Smooth muscle cell (in vitro differentiated cells): ENCODE measurements around the gene LTC4S. TPM values are rescaled to one million over a fixed set of nuclear protein-coding genes. Genes with fewer than 3 reads are reported as not detected.

Experiments
- DNase-seq: peaks from one replicate; lab custom pipeline; 2025; ENCODE audit not compliant: unreplicated experiment; lab: John Stamatoyannopoulos, UW
- H2AFZ ChIP-seq: fragments of 200-600 bp; sonication (generic); 2 replicates; pipeline ENCODE4 v1.6.0; 2016; ENCODE audit warnings: antibody characterized with exemption, low read depth, mild to moderate bottlenecking
- H3F3A ChIP-seq: fragments of 200-600 bp; sonication (generic); 2 replicates; pipeline ENCODE4 v1.6.0; 2017; ENCODE audit warnings: antibody characterized with exemption, low read depth
- H3K27ac ChIP-seq: fragments of 200-600 bp; sonication (generic); 2 replicates; pipeline ENCODE4 v1.5.1; 2016; ENCODE audit warnings: low read depth, mild to moderate bottlenecking
- H3K27me3 ChIP-seq: fragments of 200-600 bp; sonication (generic); 2 replicates; pipeline ENCODE4 v1.6.1; 2016; ENCODE audit warnings: low read depth, mild to moderate bottlenecking
- H3K36me3 ChIP-seq: fragments of 200-600 bp; sonication (generic); 2 replicates; pipeline ENCODE4 v1.5.1; 2016; ENCODE audit warnings: low read depth
- H3K4me1 ChIP-seq: fragments of 200-600 bp; sonication (generic); 2 replicates; pipeline ENCODE4 v1.5.1; 2016; ENCODE audit warnings: low read depth
- H3K4me2 ChIP-seq: fragments of 200-600 bp; sonication (generic); 2 replicates; pipeline ENCODE4 v1.6.0; 2016; ENCODE audit warnings: mild to moderate bottlenecking
- H3K4me3 ChIP-seq: fragments of 200-600 bp; sonication (generic); 2 replicates; pipeline ENCODE4 v1.5.1; 2016; ENCODE audit warnings: mild to moderate bottlenecking
- H3K79me2 ChIP-seq: fragments of 200-600 bp; sonication (generic); 2 replicates; pipeline ENCODE4 v1.6.0; 2016; ENCODE audit warnings: low read depth, mild to moderate bottlenecking
- H3K9ac ChIP-seq: fragments of 200-600 bp; sonication (generic); 2 replicates; pipeline ENCODE4 v1.6.0; 2016; ENCODE audit warnings: low read depth
- H3K9me3 ChIP-seq: fragments of 200-600 bp; sonication (generic); replicated peaks from 2 replicates; pipeline ENCODE4 v1.5.1; 2016; ENCODE audit warnings: low read depth
- H4K20me1 ChIP-seq: fragments of 200-600 bp; sonication (generic); 2 replicates; pipeline ENCODE4 v1.6.0; 2016; ENCODE audit warnings: low read depth
- WGBS: methylation state at CpG from one replicate; pipeline ENCODE4 v1.1.7; 2016; ENCODE audit warnings: low lambda C conversion rate; 5-methylcytosine and 5-hydroxymethylcytosine counted together
- polyA plus RNA-seq: library from polyadenylated mRNA; unstranded; fragments of >200 nt; fragmentation: Nextera tagmentation; extraction: Ambion mirVana; gene quantifications from 2 replicates; pipeline ENCODE4 v1.2.1, GENCODE V29; 2016
- total RNA-seq: library from RNA; depleted of rRNA; stranded (reverse); fragments of >200 nt; gene quantifications from 2 replicates; pipeline ENCODE4 v1.2.3, GENCODE V29; 2014
- TF ChIP-seq, protein P1 (sequence below): fragments of 200-600 bp; sonication (generic); IDR thresholded peaks from 2 replicates; pipeline ENCODE4 v1.5.1; 2017; ENCODE audit warnings: borderline replicate concordance, mild to moderate bottlenecking, antibody characterized with exemption; ENCODE audit not compliant: insufficient read depth, poor library complexity, severe bottlenecking

Gene LTC4S
- total and polyA plus RNA-seq, 2 experiments from 2014 or later = not detected

DNA sequence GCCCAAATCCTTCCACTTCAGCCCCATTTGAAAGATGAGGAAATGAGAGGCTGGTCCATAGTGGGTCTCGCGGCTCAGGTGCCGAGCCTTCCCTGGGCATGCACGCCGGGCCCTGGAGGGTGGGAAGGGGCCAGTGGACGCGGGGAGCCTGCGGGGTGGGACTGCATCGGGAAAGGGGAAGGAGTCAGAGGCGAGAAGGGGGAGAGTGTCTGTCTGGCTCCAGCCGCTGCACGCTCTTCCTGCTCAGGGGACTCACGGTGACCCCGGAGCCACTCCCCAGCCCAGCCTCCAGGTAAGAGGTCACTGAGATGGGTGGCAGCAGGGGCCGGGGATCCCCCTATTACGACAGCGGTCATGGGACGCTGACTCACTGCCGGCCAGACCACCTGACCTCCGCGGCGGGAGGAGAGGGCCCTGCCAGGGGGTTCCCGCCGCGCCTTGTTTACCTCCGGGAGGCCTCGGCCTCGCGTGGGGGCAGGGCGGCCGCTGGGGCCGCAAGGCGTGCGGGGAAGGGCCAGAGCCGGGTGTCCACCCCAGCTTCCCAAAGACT, 25.0 kb downstream of the LTC4S start:
- no peaks in the 10 kb centered on the region for H3K36me3 ChIP-seq
- H3K4me3 ChIP-seq = peak overlapping the region; percentile 49
- TF ChIP-seq, protein P1, sequence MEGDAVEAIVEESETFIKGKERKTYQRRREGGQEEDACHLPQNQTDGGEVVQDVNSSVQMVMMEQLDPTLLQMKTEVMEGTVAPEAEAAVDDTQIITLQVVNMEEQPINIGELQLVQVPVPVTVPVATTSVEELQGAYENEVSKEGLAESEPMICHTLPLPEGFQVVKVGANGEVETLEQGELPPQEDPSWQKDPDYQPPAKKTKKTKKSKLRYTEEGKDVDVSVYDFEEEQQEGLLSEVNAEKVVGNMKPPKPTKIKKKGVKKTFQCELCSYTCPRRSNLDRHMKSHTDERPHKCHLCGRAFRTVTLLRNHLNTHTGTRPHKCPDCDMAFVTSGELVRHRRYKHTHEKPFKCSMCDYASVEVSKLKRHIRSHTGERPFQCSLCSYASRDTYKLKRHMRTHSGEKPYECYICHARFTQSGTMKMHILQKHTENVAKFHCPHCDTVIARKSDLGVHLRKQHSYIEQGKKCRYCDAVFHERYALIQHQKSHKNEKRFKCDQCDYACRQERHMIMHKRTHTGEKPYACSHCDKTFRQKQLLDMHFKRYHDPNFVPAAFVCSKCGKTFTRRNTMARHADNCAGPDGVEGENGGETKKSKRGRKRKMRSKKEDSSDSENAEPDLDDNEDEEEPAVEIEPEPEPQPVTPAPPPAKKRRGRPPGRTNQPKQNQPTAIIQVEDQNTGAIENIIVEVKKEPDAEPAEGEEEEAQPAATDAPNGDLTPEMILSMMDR = no peak
- peaks cover 40% of the 10 kb centered on the region for H3K4me1 ChIP-seq
- H3K27me3 ChIP-seq = no peaks in the 10 kb centered on the region
- H3K9me3 ChIP-seq = no peaks in the 10 kb centered on the region
- H3K79me2 ChIP-seq = peaks cover 19% of the 10 kb centered on the region
- DNase-seq = peak; percentile 82
- H4K20me1 ChIP-seq = peaks cover 27% of the 10 kb centered on the region
- H3K4me2 ChIP-seq = peak overlapping the region; percentile 96
- peak overlapping the region; percentile 100 for H3K27ac ChIP-seq
- H3K9ac ChIP-seq = peak overlapping the region; percentile 99
- no peak overlapping the region for H2AFZ ChIP-seq
- H3F3A ChIP-seq = peaks cover 24% of the 10 kb centered on the region
- 5% methylated on average over 26 of the region's 35 CpGs for WGBS

DNA sequence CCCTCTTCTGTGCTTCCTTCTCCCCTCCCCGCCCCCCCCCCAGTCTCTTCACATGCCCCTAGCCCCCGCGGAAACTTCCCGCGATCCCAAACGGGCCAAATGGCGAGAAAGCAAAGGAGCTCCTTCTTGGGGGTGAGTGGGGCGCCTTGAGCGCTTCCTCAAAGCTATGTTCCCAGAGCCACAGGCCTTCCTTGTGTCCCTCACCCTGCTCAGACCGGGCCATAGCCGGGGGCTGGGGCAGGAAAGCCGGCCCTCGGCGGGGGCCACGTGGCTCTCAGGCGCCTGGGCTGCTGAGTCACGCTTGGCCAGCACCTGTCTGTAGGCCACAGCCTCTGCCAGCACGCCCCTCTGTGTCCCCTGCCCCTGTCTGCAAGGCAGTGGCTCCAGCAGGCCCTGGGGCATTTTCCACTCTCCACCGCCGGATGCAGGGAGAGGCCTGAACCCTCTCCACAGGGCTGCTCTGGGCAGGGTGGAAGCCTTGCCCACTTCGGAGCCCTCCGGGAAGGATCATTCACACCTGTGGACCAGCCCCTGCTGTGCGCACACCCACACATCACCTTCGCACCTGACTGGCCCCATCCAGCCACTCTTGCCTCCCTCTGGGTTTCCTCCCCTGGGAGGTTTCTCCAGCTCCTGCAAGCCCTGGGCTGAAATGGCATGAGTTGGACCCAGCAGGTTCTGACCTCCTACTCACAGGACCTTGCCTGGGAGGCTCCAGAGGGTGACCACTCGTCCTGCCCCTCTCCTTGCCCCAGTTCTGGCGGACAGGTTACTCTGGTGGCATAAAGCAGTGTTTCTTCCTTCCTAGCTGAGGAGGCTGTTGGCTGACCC, 25.7 kb downstream of the LTC4S start:
- peak overlapping the region; percentile 96 for H3K4me2 ChIP-seq
- H3K9me3 ChIP-seq = no peaks in the 10 kb centered on the region
- H3K27ac ChIP-seq = peak overlapping the region; percentile 100
- H3K4me3 ChIP-seq = peak overlapping the region; percentile 95
- peak overlapping the region; percentile 99 for H3K9ac ChIP-seq
- 29% methylated on average over 15 of the region's 26 CpGs for WGBS
- no peak overlapping the region for H2AFZ ChIP-seq
- peaks cover 40% of the 10 kb centered on the region for H3K4me1 ChIP-seq
- H3K27me3 ChIP-seq = no peaks in the 10 kb centered on the region
- TF ChIP-seq, protein P1 = no peak
- H4K20me1 ChIP-seq = peaks cover 34% of the 10 kb centered on the region
- DNase-seq = peak; percentile 80
- no peaks in the 10 kb centered on the region for H3K36me3 ChIP-seq
- H3K79me2 ChIP-seq = peaks cover 25% of the 10 kb centered on the region
- peaks cover 22% of the 10 kb centered on the region for H3F3A ChIP-seq

DNA sequence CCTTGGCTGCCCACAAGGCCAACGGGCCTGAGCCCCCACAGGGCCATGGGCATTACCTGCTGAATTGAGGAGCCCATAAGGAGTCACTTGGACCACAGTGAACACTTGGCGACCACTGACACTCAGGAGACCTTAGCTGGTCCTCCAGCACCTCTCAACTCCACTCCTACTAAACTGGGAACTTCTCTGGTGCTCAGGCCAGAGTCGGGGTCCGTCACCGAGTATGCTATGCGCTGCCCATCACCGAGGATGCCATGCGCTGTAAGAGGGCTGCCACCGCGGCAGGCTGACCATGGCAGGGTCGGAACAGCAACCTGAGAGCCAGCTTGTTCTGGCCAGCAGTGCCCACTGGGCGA, 26.3 kb downstream of the LTC4S start:
- H3K4me3 ChIP-seq = peak overlapping the region; percentile 95
- H3K27ac ChIP-seq = peak overlapping the region; percentile 100
- WGBS = 85% methylated on average over 12 of the region's 12 CpGs
- no peaks in the 10 kb centered on the region for H3K36me3 ChIP-seq
- H3K9me3 ChIP-seq = no peaks in the 10 kb centered on the region
- peaks cover 40% of the 10 kb centered on the region for H4K20me1 ChIP-seq
- no peaks in the 10 kb centered on the region for H3K27me3 ChIP-seq
- TF ChIP-seq, protein P1 = no peak
- H3F3A ChIP-seq = peaks cover 23% of the 10 kb centered on the region
- no peak for DNase-seq
- peak overlapping the region; percentile 99 for H3K9ac ChIP-seq
- H2AFZ ChIP-seq = no peak overlapping the region
- peaks cover 40% of the 10 kb centered on the region for H3K4me1 ChIP-seq
- peaks cover 29% of the 10 kb centered on the region for H3K79me2 ChIP-seq
- H3K4me2 ChIP-seq = peak overlapping the region; percentile 96
